ENCODE data around the gene CCNY.

The CCNY gene

GRCh38 chr10:35341521-35341920, 5.2 kb downstream of the CCNY start:
- H3K9me3 ChIP-seq: no peaks in the 10 kb centered on the region
- no peak overlapping the region for H3K4me3 ChIP-seq
- in situ Hi-C loops (cut with MboI; ENCODE audit: low sequenced_read_pairs): no loop called here
- no peaks in the 10 kb centered on the region for H3K27me3 ChIP-seq (ENCODE audit: low read depth)
- DNase-seq (ENCODE audit: low spot score in 2 of 2): no peak
- H3K36me3 ChIP-seq (replicated peaks): no peaks in the 10 kb centered on the region
- no peaks in the 10 kb centered on the region for H3K4me1 ChIP-seq

- Histone ChIP-seq H3K4me3 (no peak overlapping the region), H3K4me1 (no peaks in the 10 kb centered on the region), H3K27me3 (ENCODE audit: low read depth) (no peaks in the 10 kb centered on the region), H3K9me3 (no peaks in the 10 kb centered on the region), H3K36me3 (replicated peaks) (no peaks in the 10 kb centered on the region)
- no peak for DNase-seq (ENCODE audit: low spot score in 2 of 2)
- in situ Hi-C loops (cut with MboI; ENCODE audit: low sequenced_read_pairs): no loop called here
These were observed 6.0 kb downstream of the CCNY start for GRCh38 chr10:35342183-35342753.

GRCh38 chr10:35343739-35344138, 7.4 kb downstream of the CCNY start:
- no peaks in the 10 kb centered on the region for H3K4me1 ChIP-seq
- no peak overlapping the region for H3K4me3 ChIP-seq
- no peaks in the 10 kb centered on the region for H3K36me3 ChIP-seq (replicated peaks)
- DNase-seq (ENCODE audit: low spot score in 2 of 2): no peak
- H3K27me3 ChIP-seq (ENCODE audit: low read depth): no peaks in the 10 kb centered on the region
- H3K9me3 ChIP-seq: no peaks in the 10 kb centered on the region
- in situ Hi-C loops (cut with MboI; ENCODE audit: low sequenced_read_pairs): no loop called here

GRCh38 chr10:35345383-35345742, 9.1 kb downstream of the CCNY start:
- DNase-seq (ENCODE audit: low spot score in 2 of 2): no peak
- in situ Hi-C loops (cut with MboI; ENCODE audit: low sequenced_read_pairs): no loop called here
- no peaks in the 10 kb centered on the region for H3K9me3 ChIP-seq
- H3K36me3 ChIP-seq (replicated peaks): no peaks in the 10 kb centered on the region
- peaks cover 7% of the 10 kb centered on the region for H3K4me1 ChIP-seq
- H3K27me3 ChIP-seq (ENCODE audit: low read depth): no peaks in the 10 kb centered on the region
- no peak overlapping the region for H3K4me3 ChIP-seq

- DNase-seq (ENCODE audit: low spot score in 2 of 2): no peak
- H3K27me3 ChIP-seq (ENCODE audit: low read depth): no peaks in the 10 kb centered on the region
- in situ Hi-C loops (cut with MboI; ENCODE audit: low sequenced_read_pairs): no loop called here
- H3K4me3 ChIP-seq: no peak overlapping the region
- no peaks in the 10 kb centered on the region for H3K36me3 ChIP-seq (replicated peaks)
- H3K4me1 ChIP-seq: peaks cover 11% of the 10 kb centered on the region
- H3K9me3 ChIP-seq: no peaks in the 10 kb centered on the region
These were observed 9.9 kb downstream of the CCNY start for GRCh38 chr10:35346248-35346647.

GRCh38 chr10:35347121-35347562, 10.8 kb downstream of the CCNY start:
- in situ Hi-C loops (cut with MboI; ENCODE audit: low sequenced_read_pairs): no loop called here
- no peak overlapping the region for H3K4me3 ChIP-seq
- H3K9me3 ChIP-seq: no peaks in the 10 kb centered on the region
- no peaks in the 10 kb centered on the region for H3K27me3 ChIP-seq (ENCODE audit: low read depth)
- DNase-seq (ENCODE audit: low spot score in 2 of 2): no peak
- peaks cover 11% of the 10 kb centered on the region for H3K4me1 ChIP-seq
- no peaks in the 10 kb centered on the region for H3K36me3 ChIP-seq (replicated peaks)

- no peak for DNase-seq (ENCODE audit: low spot score in 2 of 2)
- Histone ChIP-seq H3K27me3 (ENCODE audit: low read depth) (no peaks in the 10 kb centered on the region), H3K4me3 (no peak overlapping the region), H3K9me3 (no peaks in the 10 kb centered on the region), H3K36me3 (replicated peaks) (no peaks in the 10 kb centered on the region), H3K4me1 (peaks cover 11% of the 10 kb centered on the region)
- in situ Hi-C loops (cut with MboI; ENCODE audit: low sequenced_read_pairs): no loop called here
These were observed 11.7 kb downstream of the CCNY start for GRCh38 chr10:35347899-35348608.

GRCh38 chr10:35348609-35349388, 12.5 kb downstream of the CCNY start:
- in situ Hi-C loops (cut with MboI; ENCODE audit: low sequenced_read_pairs): no loop called here
- no peak for DNase-seq (ENCODE audit: low spot score in 2 of 2)
- no peak overlapping the region for H3K4me3 ChIP-seq
- H3K27me3 ChIP-seq (ENCODE audit: low read depth): no peaks in the 10 kb centered on the region
- H3K4me1 ChIP-seq: peaks cover 11% of the 10 kb centered on the region
- H3K9me3 ChIP-seq: no peaks in the 10 kb centered on the region
- no peaks in the 10 kb centered on the region for H3K36me3 ChIP-seq (replicated peaks)

- Histone ChIP-seq H3K4me3 (no peak overlapping the region), H3K36me3 (replicated peaks) (no peaks in the 10 kb centered on the region), H3K9me3 (no peaks in the 10 kb centered on the region), H3K4me1 (peaks cover 11% of the 10 kb centered on the region), H3K27me3 (ENCODE audit: low read depth) (no peaks in the 10 kb centered on the region)
- DNase-seq (ENCODE audit: low spot score in 2 of 2): no peak
- in situ Hi-C loops (cut with MboI; ENCODE audit: low sequenced_read_pairs): no loop called here
These were observed 13.1 kb downstream of the CCNY start for GRCh38 chr10:35349389-35349915.

- Histone ChIP-seq H3K27me3 (ENCODE audit: low read depth) (no peaks in the 10 kb centered on the region), H3K4me3 (no peak overlapping the region), H3K36me3 (replicated peaks) (no peaks in the 10 kb centered on the region), H3K4me1 (peaks cover 11% of the 10 kb centered on the region), H3K9me3 (no peaks in the 10 kb centered on the region)
- in situ Hi-C loops (cut with MboI; ENCODE audit: low sequenced_read_pairs): no loop called here
- DNase-seq (ENCODE audit: low spot score in 2 of 2): no peak
These were observed 14.7 kb downstream of the CCNY start for GRCh38 chr10:35351021-35351420.

- Histone ChIP-seq H3K4me3 (no peak overlapping the region), H3K4me1 (peaks cover 11% of the 10 kb centered on the region), H3K9me3 (no peaks in the 10 kb centered on the region), H3K36me3 (replicated peaks) (no peaks in the 10 kb centered on the region), H3K27me3 (ENCODE audit: low read depth) (no peaks in the 10 kb centered on the region)
- DNase-seq (ENCODE audit: low spot score in 2 of 2): no peak
- in situ Hi-C loops (cut with MboI; ENCODE audit: low sequenced_read_pairs): no loop called here
These were observed 15.8 kb downstream of the CCNY start for GRCh38 chr10:35352097-35352496.

- in situ Hi-C loops (cut with MboI; ENCODE audit: low sequenced_read_pairs): no loop called here
- peaks cover 11% of the 10 kb centered on the region for H3K4me1 ChIP-seq
- no peak overlapping the region for H3K4me3 ChIP-seq
- H3K36me3 ChIP-seq (replicated peaks): no peaks in the 10 kb centered on the region
- H3K27me3 ChIP-seq (ENCODE audit: low read depth): no peaks in the 10 kb centered on the region
- no peak for DNase-seq (ENCODE audit: low spot score in 2 of 2)
- no peaks in the 10 kb centered on the region for H3K9me3 ChIP-seq
These were observed 16.2 kb downstream of the CCNY start for GRCh38 chr10:35352512-35352911.

- H3K4me1 ChIP-seq: peaks cover 11% of the 10 kb centered on the region
- in situ Hi-C loops (cut with MboI; ENCODE audit: low sequenced_read_pairs): no loop called here
- no peaks in the 10 kb centered on the region for H3K36me3 ChIP-seq (replicated peaks)
- H3K4me3 ChIP-seq: no peak overlapping the region
- H3K27me3 ChIP-seq (ENCODE audit: low read depth): no peaks in the 10 kb centered on the region
- no peak for DNase-seq (ENCODE audit: low spot score in 2 of 2)
- H3K9me3 ChIP-seq: no peaks in the 10 kb centered on the region
These were observed 17.1 kb downstream of the CCNY start for GRCh38 chr10:35353395-35353794.

- in situ Hi-C loops (cut with MboI; ENCODE audit: low sequenced_read_pairs): no loop called here
- Histone ChIP-seq H3K9me3 (no peaks in the 10 kb centered on the region), H3K4me3 (no peak overlapping the region), H3K4me1 (peaks cover 11% of the 10 kb centered on the region), H3K27me3 (ENCODE audit: low read depth) (no peaks in the 10 kb centered on the region), H3K36me3 (replicated peaks) (no peaks in the 10 kb centered on the region)
- no peak for DNase-seq (ENCODE audit: low spot score in 2 of 2)
These were observed 17.5 kb downstream of the CCNY start for GRCh38 chr10:35353805-35354204.

All from HAP-1 (cell line).